HepG2 (cell line): ENCODE measurements around the gene HECA. TPM values are rescaled to one million over a fixed set of nuclear protein-coding genes. Genes with fewer than 3 reads are reported as not detected.

ENCODE experiments used
- ATF4 ChIP-seq, 2 experiments: fragments of 450-650 bp in 1 of 2; sonication (generic) in 1 of 2; formaldehyde crosslinking; IDR thresholded peaks; 2 replicates each; pipeline versions ENCODE4 v1.5.0 to v1.8.0; 2020 to 2022; ENCODE audit warnings: mild to moderate bottlenecking in 1 of 2, missing genetic modification reagents in 1 of 2
- CEBPZ ChIP-seq: IDR thresholded peaks from 2 replicates; pipeline ENCODE4 v1.6.1; 2012; ENCODE audit warnings: low read length, improper control_type of control experiment
- ELK4 ChIP-seq: sonication (generic); formaldehyde crosslinking; IDR thresholded peaks from 2 replicates; pipeline ENCODE4 v1.9.0; 2021; ENCODE audit warnings: missing genetic modification reagents, borderline replicate concordance
- GATA4 ChIP-seq: sonication (generic); IDR thresholded peaks from 2 replicates; pipeline ENCODE4 v1.6.1; 2016; ENCODE audit warnings: antibody characterized with exemption, low read depth, borderline replicate concordance
- HNRNPK ChIP-seq: fragments of 200-400 bp; formaldehyde crosslinking; IDR thresholded peaks from 2 replicates; pipeline ENCODE4 v1.6.1; 2018; ENCODE audit warnings: low read length, low read depth, moderate library complexity, mild to moderate bottlenecking; ENCODE audit not compliant: poor library complexity, severe bottlenecking
- NR3C1 ChIP-seq: sonication (generic); formaldehyde crosslinking; IDR thresholded peaks from 2 replicates; pipeline ENCODE4 v1.4.0; 2020; ENCODE audit warnings: missing genetic modification reagents
- POGK ChIP-seq: sonication (generic); formaldehyde crosslinking; conservative IDR thresholded peaks from 2 replicates; pipeline ENCODE4 v1.8.0; 2022; ENCODE audit warnings: mild to moderate bottlenecking, moderate library complexity, missing genetic modification reagents
- SNAPC4 ChIP-seq: sonication (generic); formaldehyde crosslinking; IDR thresholded peaks from 2 replicates; pipeline ENCODE4 v1.4.0; 2020; ENCODE audit warnings: mild to moderate bottlenecking, missing genetic modification reagents
- SP1 ChIP-seq, 2 experiments: fragments of 450-650 bp in 1 of 2; sonication (generic) in 1 of 2; formaldehyde crosslinking in 1 of 2; IDR thresholded peaks; 2 replicates each; pipeline versions ENCODE4 v1.4.0 to v1.6.1; 2016 to 2020; ENCODE audit warnings: missing genetic modification reagents in 1 of 2
- ZFP37 ChIP-seq: sonication (generic); formaldehyde crosslinking; IDR thresholded peaks from 2 replicates; pipeline ENCODE4 v1.4.0; 2020; ENCODE audit warnings: missing genetic modification reagents, borderline replicate concordance
- ZNF256 ChIP-seq: sonication (generic); formaldehyde crosslinking; conservative IDR thresholded peaks from 2 replicates; pipeline ENCODE4 v1.4.0; 2020; ENCODE audit warnings: missing genetic modification reagents
- ZNF331 ChIP-seq: sonication (generic); formaldehyde crosslinking; IDR thresholded peaks from 2 replicates; pipeline ENCODE4 v1.4.0; 2020; ENCODE audit warnings: missing genetic modification reagents
- ZNF333 ChIP-seq: sonication (generic); formaldehyde crosslinking; IDR thresholded peaks from 2 replicates; pipeline ENCODE4 v1.4.0; 2020; ENCODE audit warnings: mild to moderate bottlenecking, missing genetic modification reagents, borderline replicate concordance
- ZNF451 ChIP-seq: sonication (generic); formaldehyde crosslinking; IDR thresholded peaks from 2 replicates; pipeline ENCODE4 v1.5.0; 2020; ENCODE audit warnings: mild to moderate bottlenecking, missing genetic modification reagents
- ZNF629 ChIP-seq: sonication (generic); formaldehyde crosslinking; conservative IDR thresholded peaks from 2 replicates; pipeline ENCODE4 v1.5.0; 2020; ENCODE audit warnings: missing genetic modification reagents
- ZNF891 ChIP-seq: sonication (generic); formaldehyde crosslinking; IDR thresholded peaks from 2 replicates; pipeline ENCODE4 v1.5.0; 2020; ENCODE audit warnings: mild to moderate bottlenecking, missing genetic modification reagents
- polyA plus RNA-seq, 8 experiments: library from polyadenylated mRNA; depleted of rRNA in 3 of 8; stranded (reverse) in 7 of 8; unstranded in 1 of 8; fragments of >200 nt; fragmentation: Illumina TruSeq in 4 of 8; extraction: Trizol in 4 of 8; gene quantifications; 2 replicates each; pipeline versions ENCODE4 v1.2.1 to v1.2.3, GENCODE V29; 2011 to 2016; ENCODE audit warnings: low read depth in 4 of 8, missing spikeins in 1 of 8, mixed read lengths in 1 of 8; ENCODE audit not compliant: insufficient read depth in 1 of 8
- total RNA-seq, 5 experiments: library from RNA; depleted of rRNA; stranded (reverse); fragments of >200 nt; fragmentation: Illumina TruSeq; extraction: Trizol; gene quantifications; 2 replicates each; pipeline ENCODE4 v1.2.3, GENCODE V29; 2016; ENCODE audit warnings: low read depth in 1 of 5

Gene HECA
- total and polyA plus RNA-seq, 2 of the 13 experiments (the other 11 are each of a cell fraction or from before 2014, with no cell fraction given): 0.18 to 0.49 TPM

- 0 out of 2 replicates have a peak, but pooled peaks have one; percentile 27 for TF ChIP-seq ZNF331 (CRISPR knock-in tag)
- no peak for TF ChIP-seq HNRNPK
- no peak for TF ChIP-seq ZNF629 (CRISPR knock-in tag)
- no peak for TF ChIP-seq ZNF333 (CRISPR knock-in tag)
- no peak for TF ChIP-seq SP1 (IDR thresholded peaks at IDR 0.05)
- TF ChIP-seq SP1 (CRISPR knock-in tag; IDR thresholded peaks at IDR 0.05): peak; percentile 95
- no peak for TF ChIP-seq CEBPZ
- no peak for TF ChIP-seq ZNF451
- no peak for TF ChIP-seq ZNF256 (CRISPR knock-in tag)
- TF ChIP-seq SNAPC4: no peak
- no peak for TF ChIP-seq ATF4 (CRISPR knock-in tag; IDR thresholded peaks at IDR 0.05)
- no peak for TF ChIP-seq NR3C1 (CRISPR knock-in tag)
- no peak for TF ChIP-seq POGK (CRISPR knock-in tag)
- no peak for TF ChIP-seq ELK4 (CRISPR knock-in tag)
- no peak for TF ChIP-seq ZNF891 (CRISPR knock-in tag)
- no peak for TF ChIP-seq ZFP37 (CRISPR knock-in tag)
- TF ChIP-seq GATA4: no peak
These were observed at the start of gene HECA (continued) for GRCh38 chr6:139134817-139135577.
